Rectal smooth muscle tissue (tissue), 1 donor: Measurements from ENCODE around the gene PCDHAC2.

Source experiments
- H3K27ac ChIP-seq: one replicate; pipeline ENCODE4 v1.7.0; 2013; ENCODE audit warnings: low read depth, low read length, inconsistent platforms
- H3K27me3 ChIP-seq: one replicate; pipeline ENCODE4 v1.7.0; 2013; ENCODE audit warnings: low read length; ENCODE audit not compliant: control insufficient read depth, insufficient read depth
- H3K36me3 ChIP-seq: one replicate; pipeline ENCODE4 v1.7.0; 2013; ENCODE audit warnings: low read length; ENCODE audit not compliant: control insufficient read depth, insufficient read depth
- H3K4me1 ChIP-seq: one replicate; pipeline ENCODE4 v1.7.0; 2013; ENCODE audit warnings: low read length; ENCODE audit not compliant: control insufficient read depth, insufficient read depth
- H3K4me3 ChIP-seq: one replicate; pipeline ENCODE4 v1.7.0; 2013; ENCODE audit warnings: low read length
- H3K9ac ChIP-seq: one replicate; pipeline ENCODE4 v1.7.0; 2013; ENCODE audit warnings: low read length

The PCDHAC2 gene

GRCh38 chr5:140989254-140990020, 23.2 kb downstream of the PCDHAC2 start:
- Histone ChIP-seq H3K9ac (no peak overlapping the region), H3K36me3 (no peaks in the 10 kb centered on the region), H3K27me3 (no peaks in the 10 kb centered on the region), H3K4me1 (no peaks in the 10 kb centered on the region), H3K4me3 (no peak overlapping the region), H3K27ac (no peak overlapping the region)

GRCh38 chr5:140992828-140993227, 26.6 kb downstream of the PCDHAC2 start:
- H3K4me1 ChIP-seq = no peaks in the 10 kb centered on the region
- no peak overlapping the region for H3K4me3 ChIP-seq
- H3K9ac ChIP-seq = no peak overlapping the region
- no peaks in the 10 kb centered on the region for H3K27me3 ChIP-seq
- H3K27ac ChIP-seq = no peak overlapping the region
- no peaks in the 10 kb centered on the region for H3K36me3 ChIP-seq

- Histone ChIP-seq H3K4me1 (no peaks in the 10 kb centered on the region), H3K36me3 (no peaks in the 10 kb centered on the region), H3K4me3 (no peak overlapping the region), H3K27me3 (no peaks in the 10 kb centered on the region), H3K9ac (no peak overlapping the region), H3K27ac (no peak overlapping the region)
These were observed 29.8 kb downstream of the PCDHAC2 start for GRCh38 chr5:140996060-140996459.

- Histone ChIP-seq H3K36me3 (no peaks in the 10 kb centered on the region), H3K27ac (no peak overlapping the region), H3K27me3 (no peaks in the 10 kb centered on the region), H3K4me3 (no peak overlapping the region), H3K4me1 (no peaks in the 10 kb centered on the region), H3K9ac (no peak overlapping the region)
These were observed 32.7 kb downstream of the PCDHAC2 start for GRCh38 chr5:140998921-140999410.

GRCh38 chr5:141001446-141001843, 35.2 kb downstream of the PCDHAC2 start:
- Histone ChIP-seq H3K4me3 (no peak overlapping the region), H3K27me3 (no peaks in the 10 kb centered on the region), H3K4me1 (no peaks in the 10 kb centered on the region), H3K27ac (no peak overlapping the region), H3K9ac (no peak overlapping the region), H3K36me3 (no peaks in the 10 kb centered on the region)

- peak overlapping the region; percentile 17 for H3K4me3 ChIP-seq
- H3K4me1 ChIP-seq = no peaks in the 10 kb centered on the region
- no peak overlapping the region for H3K9ac ChIP-seq
- no peaks in the 10 kb centered on the region for H3K27me3 ChIP-seq
- no peaks in the 10 kb centered on the region for H3K36me3 ChIP-seq
- no peak overlapping the region for H3K27ac ChIP-seq
These were observed 35.7 kb downstream of the PCDHAC2 start for GRCh38 chr5:141001844-141002604.

- Histone ChIP-seq H3K4me1 (no peaks in the 10 kb centered on the region), H3K9ac (no peak overlapping the region), H3K36me3 (no peaks in the 10 kb centered on the region), H3K27me3 (no peaks in the 10 kb centered on the region), H3K27ac (no peak overlapping the region), H3K4me3 (no peak overlapping the region)
These were observed 36.3 kb downstream of the PCDHAC2 start for GRCh38 chr5:141002605-141002965.

- H3K27ac ChIP-seq = no peak overlapping the region
These were observed 36.8 kb downstream of the PCDHAC2 start for GRCh38 chr5:141003031-141003430.

GRCh38 chr5:141003791-141004611, 37.7 kb downstream of the PCDHAC2 start:
- no peaks in the 10 kb centered on the region for H3K4me1 ChIP-seq
- no peak overlapping the region for H3K4me3 ChIP-seq
- H3K9ac ChIP-seq = no peak overlapping the region
- no peaks in the 10 kb centered on the region for H3K36me3 ChIP-seq
- H3K27me3 ChIP-seq = no peaks in the 10 kb centered on the region
- H3K27ac ChIP-seq = no peak overlapping the region

More at GRCh38 chr5:141003031-141003430, 36.8 kb downstream of the PCDHAC2 start:
- no peak overlapping the region for H3K9ac ChIP-seq
- no peaks in the 10 kb centered on the region for H3K27me3 ChIP-seq
- H3K4me3 ChIP-seq = no peak overlapping the region
- H3K4me1 ChIP-seq = no peaks in the 10 kb centered on the region
- H3K36me3 ChIP-seq = no peaks in the 10 kb centered on the region

GRCh38 chr5:141007791-141008190, 41.5 kb downstream of the PCDHAC2 start:
- H3K4me1 ChIP-seq = no peaks in the 10 kb centered on the region
- no peak overlapping the region for H3K9ac ChIP-seq
- H3K27ac ChIP-seq = no peak overlapping the region
- no peak overlapping the region for H3K4me3 ChIP-seq
- H3K27me3 ChIP-seq = no peaks in the 10 kb centered on the region
- no peaks in the 10 kb centered on the region for H3K36me3 ChIP-seq

- no peak overlapping the region for H3K9ac ChIP-seq
- no peaks in the 10 kb centered on the region for H3K36me3 ChIP-seq
- H3K27me3 ChIP-seq = no peaks in the 10 kb centered on the region
- no peak overlapping the region for H3K4me3 ChIP-seq
- no peaks in the 10 kb centered on the region for H3K4me1 ChIP-seq
- H3K27ac ChIP-seq = no peak overlapping the region
These were observed 43.9 kb downstream of the PCDHAC2 start for GRCh38 chr5:141010047-141010793.

- no peak overlapping the region for H3K9ac ChIP-seq
- no peak overlapping the region for H3K27ac ChIP-seq
- H3K27me3 ChIP-seq = no peaks in the 10 kb centered on the region
- no peaks in the 10 kb centered on the region for H3K4me1 ChIP-seq
- no peaks in the 10 kb centered on the region for H3K36me3 ChIP-seq
- no peak overlapping the region for H3K4me3 ChIP-seq
These were observed 51.7 kb downstream of the PCDHAC2 start for GRCh38 chr5:141017943-141018342.
